GM18526 (cell line): Measurements from ENCODE around the gene HS3ST3B1.

Experiments
- POLR2A ChIP-seq: IDR thresholded peaks from 3 replicates; pipeline ENCODE4 v1.6.1; 2011; ENCODE audit not compliant: insufficient read length; ENCODE audit errors: extremely low read depth

HS3ST3B1 gene

GRCh38 chr17:14353861-14354474 lies 53.1 kb downstream of the HS3ST3B1 start:
- no peak for TF ChIP-seq POLR2A

GRCh38 chr17:14354807-14355206 lies 53.9 kb downstream of the HS3ST3B1 start:
- TF ChIP-seq POLR2A, result no peak

DNA sequence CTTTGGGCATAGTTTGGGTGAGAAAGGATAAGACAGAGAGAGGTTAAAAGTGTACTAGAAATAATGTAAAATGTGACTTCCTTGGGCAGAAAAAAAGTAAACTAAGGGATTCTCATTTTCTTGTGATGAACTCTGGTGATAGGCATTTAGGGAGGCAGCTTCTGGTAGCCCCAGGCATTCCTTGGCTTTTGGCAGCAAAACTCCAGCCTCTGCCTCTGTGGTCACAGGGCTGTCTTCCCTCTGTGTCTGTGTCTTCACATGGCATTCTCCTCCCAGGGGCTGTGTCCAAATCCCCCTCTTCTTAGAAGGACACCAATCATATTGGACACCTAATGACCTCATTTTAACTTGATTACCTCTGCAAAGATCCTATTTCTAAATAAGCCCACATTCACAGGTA lies 54.7 kb downstream of the HS3ST3B1 start:
- TF ChIP-seq POLR2A, result no peak

DNA sequence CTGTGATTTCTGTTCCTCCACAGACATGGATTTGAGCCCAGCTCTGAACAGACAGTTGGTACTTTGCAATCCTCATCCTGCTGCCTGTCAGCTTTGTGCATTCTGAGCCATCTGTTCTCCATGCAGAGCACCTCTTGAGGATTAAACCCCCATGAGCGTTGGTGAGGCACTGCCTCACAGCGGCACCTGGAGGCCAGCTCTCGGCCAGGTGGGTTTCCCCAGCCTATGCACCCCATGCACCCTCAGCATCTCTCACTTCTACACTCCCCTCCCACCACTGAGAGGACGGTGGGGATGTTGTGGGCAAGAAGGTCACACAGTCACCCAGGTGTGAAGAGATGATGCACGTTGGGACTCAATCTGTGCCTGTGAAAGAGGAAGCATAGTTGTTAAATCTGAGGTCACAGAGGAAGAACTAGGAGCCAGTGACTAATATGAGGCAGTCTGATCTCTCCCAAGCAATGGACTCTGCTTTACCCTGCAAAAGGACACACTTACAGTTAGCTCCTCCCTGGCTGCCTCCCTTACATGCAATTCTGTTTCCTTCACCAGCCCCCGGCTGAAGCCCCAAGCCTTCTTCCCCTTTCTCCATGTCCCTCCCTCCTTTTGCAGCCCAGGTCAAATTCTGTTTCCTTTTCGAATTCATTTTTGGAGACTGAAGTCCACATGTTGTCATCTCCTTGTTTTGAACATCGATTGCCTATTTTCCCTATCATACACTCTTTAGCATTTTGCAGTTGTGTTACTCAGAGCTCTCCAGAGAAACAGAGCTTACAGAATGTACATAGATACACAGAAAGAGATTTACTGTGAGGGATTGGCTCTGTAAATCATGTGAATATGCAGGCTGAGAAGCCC lies 58.5 kb downstream of the HS3ST3B1 start:
- no peak for TF ChIP-seq POLR2A

GRCh38 chr17:14360856-14361255 lies 60.0 kb downstream of the HS3ST3B1 start:
- TF ChIP-seq POLR2A, result no peak

DNA sequence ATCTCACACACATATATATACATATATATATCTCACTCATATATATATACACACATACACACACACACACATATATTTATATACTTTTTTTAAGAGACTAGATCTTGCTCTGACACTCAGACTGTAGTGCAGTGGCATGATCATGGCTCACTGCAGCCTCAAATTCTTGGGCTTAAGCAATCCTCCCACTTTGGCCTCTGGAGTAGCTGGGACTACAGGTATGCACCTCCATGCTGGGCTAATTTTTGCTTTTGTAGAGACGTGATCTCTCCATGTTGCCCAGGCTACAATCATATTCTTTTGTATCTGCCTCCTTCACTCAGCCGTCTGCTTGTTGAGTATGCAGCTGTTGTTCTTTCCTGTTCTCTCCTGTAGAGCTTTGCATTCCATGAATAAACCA lies 60.6 kb downstream of the HS3ST3B1 start:
- TF ChIP-seq POLR2A, result no peak

GRCh38 chr17:14361945-14362508 lies 61.1 kb downstream of the HS3ST3B1 start:
- TF ChIP-seq POLR2A, result no peak

GRCh38 chr17:14366199-14366598 lies 65.3 kb downstream of the HS3ST3B1 start:
- TF ChIP-seq POLR2A, result no peak

- TF ChIP-seq POLR2A, result no peak
These were observed 71.6 kb downstream of the HS3ST3B1 start for GRCh38 chr17:14372461-14372860.

GRCh38 chr17:14372905-14373613 lies 72.2 kb downstream of the HS3ST3B1 start:
- no peak for TF ChIP-seq POLR2A

- TF ChIP-seq POLR2A, result no peak
These were observed 72.9 kb downstream of the HS3ST3B1 start for GRCh38 chr17:14373614-14374259.

- no peak for TF ChIP-seq POLR2A
These were observed 73.4 kb downstream of the HS3ST3B1 start for GRCh38 chr17:14374268-14374667.

DNA sequence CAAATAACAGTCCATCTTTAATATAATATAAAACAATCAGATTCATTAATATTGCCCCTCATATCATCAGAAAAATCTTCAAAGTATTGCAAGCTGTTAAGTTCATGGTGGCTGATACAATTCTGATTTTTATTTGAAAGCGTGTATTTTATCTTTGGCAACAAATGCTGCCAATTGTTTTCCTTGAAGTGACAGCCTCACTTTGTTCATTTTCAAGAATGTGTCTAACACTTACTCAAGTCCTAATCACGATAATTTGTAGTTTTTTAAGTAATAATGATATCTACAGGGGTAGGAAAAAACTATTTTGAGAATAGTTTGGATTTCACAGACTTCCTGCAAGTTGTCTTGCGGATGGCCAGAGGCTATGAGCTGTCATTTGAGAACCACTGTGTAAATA lies 75.8 kb downstream of the HS3ST3B1 start:
- no peak for TF ChIP-seq POLR2A

DNA sequence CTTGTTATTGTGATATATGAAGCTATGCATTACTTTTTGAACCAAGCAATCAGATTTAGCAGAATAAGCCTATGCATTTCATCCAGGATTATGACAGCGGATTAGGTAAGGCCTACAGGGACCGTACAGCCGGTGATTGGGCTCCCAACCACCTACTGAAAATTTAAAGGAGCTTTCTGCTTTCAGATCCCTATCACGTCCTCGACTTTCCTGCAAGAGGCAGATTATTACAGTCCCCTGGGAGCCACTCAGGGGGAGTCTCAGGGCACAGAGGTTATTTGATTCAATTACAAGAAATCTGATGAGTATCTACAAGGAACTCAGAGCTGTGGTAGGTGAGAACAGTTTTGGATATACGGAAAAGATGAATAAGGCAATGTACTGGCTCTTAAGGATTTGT lies 80.7 kb downstream of the HS3ST3B1 start:
- no peak for TF ChIP-seq POLR2A

DNA sequence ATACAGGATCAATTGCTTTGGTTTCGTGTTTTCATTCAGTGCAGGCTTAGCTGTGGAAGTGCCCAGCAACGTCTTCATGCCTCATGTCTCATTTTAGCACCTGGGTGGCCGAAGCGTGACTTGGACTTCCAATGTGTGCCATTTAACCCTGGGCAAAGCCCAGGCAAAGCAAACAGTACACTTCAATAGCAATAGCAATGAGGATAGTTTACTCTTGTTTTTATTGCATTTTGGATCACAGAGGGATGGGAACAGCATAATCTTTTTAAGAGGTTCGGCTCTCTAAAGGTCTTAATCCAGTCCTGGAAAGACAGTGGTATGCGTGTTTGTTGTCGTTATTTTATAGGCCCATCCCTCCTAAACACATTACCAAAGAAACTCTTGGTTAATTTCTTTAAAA lies 86.2 kb downstream of the HS3ST3B1 start:
- no peak for TF ChIP-seq POLR2A
